Stomach (tissue), 9 donors: ENCODE data around the gene SGIP1. TPM values are rescaled to one million over a fixed set of nuclear protein-coding genes. Genes with fewer than 3 reads are reported as not detected.

Experiments used
- DNase-seq, 2 donors: peaks; one replicate each; pipeline versions ENCODE4 v3.0.0 to v3.0.0-alpha.2; 2013 to 2019
- H3K27ac ChIP-seq, 5 donors: fragments of 200-600 bp in 4 of 5; sonication (generic) in 4 of 5; one replicate each; pipeline ENCODE4 v1.5.1; 2013 to 2019; ENCODE audit warnings: mild to moderate bottlenecking in 1 of 5, moderate library complexity in 1 of 5
- H3K27me3 ChIP-seq, 3 donors: fragments of 200-600 bp; sonication (generic); one replicate each; pipeline ENCODE4 v1.5.1; 2017 to 2019; ENCODE audit warnings: mixed run types in 1 of 3
- H3K36me3 ChIP-seq, 4 donors: fragments of 200-600 bp; sonication (generic); 1 replicate in 3 of 4; 2 replicates in 1 of 4; pipeline ENCODE4 v1.5.1; 2016 to 2019
- H3K4me1 ChIP-seq, 4 donors: fragments of 200-600 bp; sonication (generic); one replicate each; pipeline ENCODE4 v1.5.1; 2016 to 2019
- H3K4me3 ChIP-seq, 4 donors: fragments of 200-600 bp; sonication (generic) in 3 of 4; one replicate each; pipeline ENCODE4 v1.5.1; 2016 to 2019; ENCODE audit warnings: mild to moderate bottlenecking in 1 of 4
- H3K9me3 ChIP-seq, 4 donors: fragments of 200-600 bp; sonication (generic); one replicate each; pipeline ENCODE4 v1.5.1; 2016 to 2019
- CTCF ChIP-seq, 7 experiments: fragments of 450-650 bp in 4 of 7; fragments of 200-600 bp in 3 of 7; sonication (generic) in 3 of 7; IDR thresholded peaks; one replicate each; pipeline ENCODE4 v1.5.1; 2016 to 2019; ENCODE audit warnings: antibody characterized with exemption in 7 of 7, control low read depth in 2 of 7, mild to moderate bottlenecking in 1 of 7
- EP300 ChIP-seq: sonication (generic); formaldehyde crosslinking; IDR thresholded peaks from one replicate; pipeline ENCODE4 v1.6.1; 2017; ENCODE audit warnings: antibody characterized with exemption
- POLR2A ChIP-seq, 4 donors: fragments of 450-650 bp; IDR thresholded peaks; one replicate each; pipeline ENCODE4 v1.6.1; 2016; ENCODE audit warnings: antibody characterized with exemption in 4 of 4, control low read depth in 2 of 4, mild to moderate bottlenecking in 1 of 4, moderate library complexity in 1 of 4
- POLR2AphosphoS5 ChIP-seq, 3 donors: sonication (generic); formaldehyde crosslinking; IDR thresholded peaks; one replicate each; pipeline ENCODE4 v1.6.1; 2016; ENCODE audit warnings: antibody characterized with exemption in 3 of 3
- WGBS, 5 donors: extraction: QIAGEN DNeasy Blood & Tissue Kit in 3 of 5; methylation state at CpG; one replicate each; pipeline versions ENCODE4 v1.1.5 to v1.1.7; 2013 to 2018; 5-methylcytosine and 5-hydroxymethylcytosine counted together
- intact Hi-C: fragments of 100-400 bp; cut with DNase I; formaldehyde crosslinking; loops from one replicate; pipeline ENCODE4 v1.15.1; 2023; ENCODE audit warnings: low total_unique reads
- polyA plus RNA-seq, 3 donors: library from polyadenylated mRNA; stranded (reverse); fragments of 200-250 nt; gene quantifications; one replicate each; pipeline ENCODE4 v1.2.3, GENCODE V29; 2013
- total RNA-seq, 5 donors: library from RNA; depleted of rRNA; stranded (reverse); fragments of >200 nt; gene quantifications; one replicate each; pipeline versions ENCODE4 v1.1.0 to v1.2.3, GENCODE V29; 2014 to 2016
- donor health status: healthy with polysubstance abuse.
- donor health status: Bipolar disorder and iron deficiency.
- donor health status: healthy.

The SGIP1 gene
- total and polyA plus RNA-seq, 8 donors, result 1.2 to 44.9 (median 3.0) TPM; not detected in 1

- no peaks in the 10 kb centered on the region for H3K9me3 ChIP-seq
- no peaks in the 10 kb centered on the region for H3K36me3 ChIP-seq
- no peak overlapping the region for H3K4me3 ChIP-seq
- no peak for TF ChIP-seq EP300
- no peak for TF ChIP-seq POLR2A (IDR thresholded peaks at IDR 0.05)
- no peak for TF ChIP-seq POLR2AphosphoS5 (IDR thresholded peaks at IDR 0.05)
- no peak for TF ChIP-seq CTCF (IDR thresholded peaks at IDR 0.05)
- no peak for DNase-seq
- H3K27ac ChIP-seq, result no peak overlapping the region
- 67 to 97% (median 92%) methylated on average over 1 of the region's 1 CpG for WGBS, 5 donors
- intact Hi-C loops, result loop anchor here (5.0 kb wide), 1 partner anchor 397 kb away; no protein-coding TSS in a partner anchor
- H3K4me1 ChIP-seq, result no peaks in the 10 kb centered on the region
- no peaks in the 10 kb centered on the region for H3K27me3 ChIP-seq
Observed at GRCh38 chr1:66760506-66760905, 226.6 kb downstream of the SGIP1 start.

- H3K9me3 ChIP-seq, result no peaks in the 10 kb centered on the region
- WGBS, 5 donors, result 68 to 94% (median 82%) methylated on average over 2 of the region's 2 CpGs
- no peak overlapping the region for H3K4me3 ChIP-seq
- H3K4me1 ChIP-seq, result no peaks in the 10 kb centered on the region
- intact Hi-C loops, result loop anchor here (5.0 kb wide), 1 partner anchor 396 kb away; no protein-coding TSS in a partner anchor
- DNase-seq, result no peak
- TF ChIP-seq POLR2A (IDR thresholded peaks at IDR 0.05) (no peak), POLR2AphosphoS5 (IDR thresholded peaks at IDR 0.05) (no peak)
- no peak overlapping the region for H3K27ac ChIP-seq
- no peaks in the 10 kb centered on the region for H3K27me3 ChIP-seq
- no peaks in the 10 kb centered on the region for H3K36me3 ChIP-seq
Observed at GRCh38 chr1:66761221-66761620, 227.3 kb downstream of the SGIP1 start.

DNA sequence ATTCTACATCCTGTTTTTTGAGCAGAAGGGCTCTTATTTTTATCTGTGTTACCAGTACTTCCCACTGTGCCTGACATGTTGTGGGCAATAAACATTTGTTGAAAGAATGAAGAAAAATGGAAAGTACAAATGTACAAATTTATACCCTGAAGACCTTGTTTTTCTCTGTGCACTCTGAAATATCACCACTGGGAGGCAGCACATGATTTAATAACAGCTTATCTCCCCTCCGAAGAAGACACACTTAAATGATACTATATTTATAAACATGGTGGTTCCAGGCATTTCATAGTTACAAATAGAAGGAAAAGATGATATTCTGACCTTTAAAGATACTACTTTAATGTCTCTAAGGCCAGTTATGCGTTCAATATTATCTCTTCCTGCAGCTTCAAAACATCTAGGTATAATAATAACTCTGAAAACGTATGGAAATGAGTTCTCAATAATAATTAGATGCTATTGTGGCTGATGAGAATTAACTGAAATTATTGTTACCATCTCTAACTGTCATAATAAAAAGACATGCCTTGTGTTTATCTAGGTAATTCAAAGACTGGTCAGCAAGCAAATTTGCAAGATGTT lies 231.1 kb downstream of the SGIP1 start:
- 14 to 24% (median 18%) methylated on average over 3 of the region's 3 CpGs for WGBS, 5 donors

GRCh38 chr1:66767626-66768025 lies 233.7 kb downstream of the SGIP1 start:
- TF ChIP-seq CTCF (IDR thresholded peaks at IDR 0.05), result no peak
- TF ChIP-seq EP300, result no peak
- no peak for TF ChIP-seq POLR2AphosphoS5 (IDR thresholded peaks at IDR 0.05)
- no peak for TF ChIP-seq POLR2A (IDR thresholded peaks at IDR 0.05)
- no peak overlapping the region for H3K4me3 ChIP-seq
- H3K4me1 ChIP-seq, result no peaks in the 10 kb centered on the region
- H3K9me3 ChIP-seq, result no peaks in the 10 kb centered on the region
- intact Hi-C loops, result no loop called here
- no peak for DNase-seq
- H3K27me3 ChIP-seq, result no peaks in the 10 kb centered on the region
- no peak overlapping the region for H3K27ac ChIP-seq
- no peaks in the 10 kb centered on the region for H3K36me3 ChIP-seq

More for the DNA sequence above, 231.1 kb downstream of the SGIP1 start:
- intact Hi-C loops, result loop anchor here (5.0 kb wide), 1 partner anchor 392 kb away; no protein-coding TSS in a partner anchor
- no peak for TF ChIP-seq POLR2AphosphoS5 (IDR thresholded peaks at IDR 0.05)
- peak in 5 of 7 experiments; percentile 58 to 71 (median 67) for TF ChIP-seq CTCF (IDR thresholded peaks at IDR 0.05)
- no peak for TF ChIP-seq EP300
- Histone ChIP-seq H3K27ac (no peak overlapping the region), H3K4me3 (no peak overlapping the region), H3K4me1 (no peaks in the 10 kb centered on the region), H3K9me3 (no peaks in the 10 kb centered on the region), H3K27me3 (no peaks in the 10 kb centered on the region), H3K36me3 (no peaks in the 10 kb centered on the region)
- peak; percentile 27 to 73 for DNase-seq

DNA sequence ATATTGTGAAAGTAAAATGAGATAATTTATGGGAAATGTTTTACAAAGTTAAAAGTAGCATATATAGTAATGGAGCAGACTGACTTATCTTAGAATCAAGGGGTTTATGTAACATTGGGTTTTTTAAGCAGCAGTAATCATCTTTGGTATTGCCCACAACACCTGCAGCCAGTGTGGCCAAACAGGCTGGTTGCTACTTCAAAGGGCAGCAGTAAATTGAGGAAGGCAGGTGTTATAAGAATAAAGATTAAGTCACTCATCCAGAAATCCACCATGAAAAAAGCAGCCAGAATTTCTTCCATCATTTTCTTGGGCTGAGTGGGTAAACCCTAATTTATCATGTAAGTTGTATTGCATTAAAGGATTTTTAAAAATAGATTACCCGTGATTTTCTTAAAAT lies 235.0 kb downstream of the SGIP1 start:
- H3K9me3 ChIP-seq, result no peaks in the 10 kb centered on the region
- no peaks in the 10 kb centered on the region for H3K36me3 ChIP-seq
- no peaks in the 10 kb centered on the region for H3K4me1 ChIP-seq
- intact Hi-C loops, result no loop called here
- no peak for DNase-seq
- no peak overlapping the region for H3K27ac ChIP-seq
- H3K4me3 ChIP-seq, result no peak overlapping the region
- TF ChIP-seq CTCF (IDR thresholded peaks at IDR 0.05), result no peak
- no peak for TF ChIP-seq POLR2A (IDR thresholded peaks at IDR 0.05)
- TF ChIP-seq POLR2AphosphoS5 (IDR thresholded peaks at IDR 0.05), result no peak
- no peak for TF ChIP-seq EP300
- H3K27me3 ChIP-seq, result no peaks in the 10 kb centered on the region
- WGBS, 5 donors, result 83 to 93% (median 91%) methylated on average over 1 of the region's 1 CpG
